Measurements from ENCODE around the gene KRTAP16-1.
"Not testable (repeated sequence)": the region's sequence is repeated elsewhere in the genome, so short reads cannot be mapped to it uniquely, and the experiment has no call there.

KRTAP16-1 gene

DNA sequence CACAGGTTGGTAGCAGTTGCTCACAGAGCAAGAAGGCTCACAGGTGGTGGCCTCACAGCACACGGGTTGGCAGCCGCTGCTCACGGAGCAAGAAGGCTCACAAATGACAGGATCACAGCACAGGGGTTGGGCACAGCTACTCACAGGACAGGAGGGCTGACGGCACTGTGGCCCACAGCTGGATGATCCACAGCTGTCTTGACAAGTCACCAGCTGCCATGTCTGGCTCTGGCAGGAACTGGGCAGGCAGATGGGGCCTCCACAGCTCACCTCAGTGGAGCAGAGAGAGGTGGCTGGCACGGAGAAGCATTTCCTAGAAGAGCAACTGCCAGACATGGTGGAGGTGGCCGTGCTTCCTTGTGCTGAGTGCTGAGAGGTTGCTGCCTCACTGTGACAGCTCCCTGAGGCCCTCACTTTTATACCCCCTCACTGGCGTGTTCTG, at the start of gene KRTAP16-1:
KRTAP16-1 (minus strand) TSS at position 392 of the 442 bp plus-strand sequence; CDS start at position 336, 56 bp downstream.
- ATAC-seq (replicated peaks) (peak; percentile 75 to 77), DNase-seq (peak; percentile 33)
- H3K4me3 Mint-ChIP-seq, result peak within 1 kb of the TSS; percentile 66 to 73
- H3K4me1 Mint-ChIP-seq, result peaks cover 34 to 41% of the 10 kb centered on the region in 2 donors
- H3K36me3 Mint-ChIP-seq, result no peaks in the 10 kb centered on the region
- H3K9me3 Mint-ChIP-seq, result no peaks in the 10 kb centered on the region
- H3K27me3 Mint-ChIP-seq, result no peaks in the 10 kb centered on the region
- H3K27ac Mint-ChIP-seq, result peak within 1 kb of the TSS; percentile 89

DNA sequence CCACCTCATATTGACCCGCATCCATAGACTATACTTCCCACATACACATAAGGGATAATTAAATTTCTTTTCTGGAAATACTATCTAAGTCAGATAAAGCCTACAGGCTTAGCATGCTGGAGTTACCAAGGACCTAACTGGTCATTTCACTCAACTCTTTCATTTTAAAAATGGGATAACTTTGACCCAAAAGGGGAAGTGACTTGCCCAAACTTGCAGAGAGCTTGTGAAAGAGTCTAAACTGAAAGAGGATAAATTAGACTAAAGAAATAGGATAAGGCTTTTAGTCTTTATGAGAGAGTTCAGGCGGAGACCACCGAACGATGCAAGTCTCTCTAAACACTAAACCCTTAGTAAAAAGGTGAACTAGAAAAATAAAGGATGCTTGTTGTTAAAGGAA, 45.4 kb upstream of the KRTAP16-1 start:
- Mint-ChIP-seq H3K4me3 (no peak overlapping the region), H3K27me3 (peaks cover 19 to 47% of the 10 kb centered on the region in 2 donors), H3K9me3 (no peaks in the 10 kb centered on the region), H3K36me3 (no peaks in the 10 kb centered on the region), H3K27ac (no peak overlapping the region), H3K4me1 (no peaks in the 10 kb centered on the region)
- DNase-seq (no peak), ATAC-seq (replicated peaks) (no peak)

DNA sequence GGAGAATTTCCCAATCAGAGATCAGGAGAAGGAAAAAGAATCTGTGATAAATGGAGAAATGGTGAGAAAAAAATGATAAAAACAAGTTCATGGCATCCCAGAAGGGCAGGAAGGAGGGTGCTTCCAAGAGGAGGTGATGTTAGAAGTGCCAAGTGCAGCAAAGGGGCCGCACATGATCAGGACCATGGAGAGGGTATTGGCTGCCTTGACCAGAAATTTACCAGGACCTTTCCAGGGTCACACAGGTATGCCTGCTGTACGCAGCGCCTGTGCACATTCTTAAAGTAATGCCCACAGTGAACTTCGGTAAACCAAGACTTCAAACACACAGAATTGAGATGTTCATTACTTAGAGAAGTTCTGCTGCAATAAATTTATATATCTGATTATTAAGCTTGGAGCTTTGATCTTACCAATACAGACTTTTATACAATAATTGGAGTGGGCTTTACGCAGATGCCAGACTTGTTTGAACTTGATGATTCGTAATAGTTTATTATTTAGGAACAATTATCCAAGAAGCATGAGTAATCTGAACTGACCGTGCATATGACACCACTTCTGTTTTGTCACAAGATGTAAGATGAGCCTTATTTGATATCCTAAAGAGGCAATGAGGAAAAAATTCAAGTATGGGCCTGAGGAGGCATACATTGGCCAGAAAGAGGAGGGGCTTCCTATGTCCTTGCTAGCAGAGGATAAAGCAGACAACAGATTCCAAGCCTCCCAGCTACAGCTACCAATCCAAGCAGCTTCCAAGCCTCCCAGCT, 43.7 kb upstream of the KRTAP16-1 start:
- no peak overlapping the region for H3K4me3 Mint-ChIP-seq
- ATAC-seq (replicated peaks) (no peak), DNase-seq (no peak)
- H3K27ac Mint-ChIP-seq, result no peak overlapping the region
- H3K27me3 Mint-ChIP-seq, result peaks cover 19 to 43% of the 10 kb centered on the region in 2 donors
- H3K4me1 Mint-ChIP-seq, result no peaks in the 10 kb centered on the region
- no peaks in the 10 kb centered on the region for H3K9me3 Mint-ChIP-seq
- H3K36me3 Mint-ChIP-seq, result no peaks in the 10 kb centered on the region

GRCh38 chr17:41351177-41351576, 42.1 kb upstream of the KRTAP16-1 start:
- Mint-ChIP-seq H3K4me3 (no peak overlapping the region), H3K4me1 (no peaks in the 10 kb centered on the region), H3K27ac (no peak overlapping the region), H3K27me3 (peaks cover 17 to 33% of the 10 kb centered on the region in 2 donors), H3K9me3 (no peaks in the 10 kb centered on the region), H3K36me3 (no peaks in the 10 kb centered on the region)
- DNase-seq, result no peak
- ATAC-seq (replicated peaks), result no peak

DNA sequence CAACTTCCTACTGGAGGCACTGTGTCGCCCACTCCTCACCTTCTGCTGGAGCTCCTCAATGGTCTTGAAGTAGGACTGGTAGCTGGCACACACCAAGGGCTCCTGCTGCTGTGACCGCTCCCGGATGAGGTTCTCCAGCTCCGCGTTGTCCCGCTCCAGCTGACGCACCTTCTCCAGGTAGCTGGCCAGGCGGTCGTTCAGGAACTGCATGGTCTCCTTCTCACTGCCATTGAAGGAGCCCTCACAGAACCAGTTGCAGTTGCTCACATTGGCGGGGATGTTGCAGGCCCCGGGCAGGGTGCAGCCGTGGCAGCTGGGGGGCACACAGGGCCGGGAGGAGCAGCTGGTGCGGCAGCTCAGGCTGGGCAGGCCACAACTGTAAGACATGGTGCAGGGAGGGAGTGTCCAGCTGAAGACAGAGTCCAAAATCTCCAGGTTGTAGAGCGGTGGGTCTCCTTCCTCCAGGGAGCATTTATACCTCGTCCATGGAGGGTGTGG, 41.3 kb upstream of the KRTAP16-1 start, which contains the start of gene KRT33A:
KRT33A (minus strand) TSS at position 448 of the 498 bp plus-strand sequence; CDS start at position 387, 61 bp downstream.
- ATAC-seq (replicated peaks); H3K4me1 Mint-ChIP-seq; DNase-seq; H3K4me3 Mint-ChIP-seq; H3K9me3 Mint-ChIP-seq; H3K27ac Mint-ChIP-seq; H3K36me3 Mint-ChIP-seq: not testable (repeated sequence)
- peaks cover 17 to 32% of the 10 kb centered on the region in 2 donors for H3K27me3 Mint-ChIP-seq

DNA sequence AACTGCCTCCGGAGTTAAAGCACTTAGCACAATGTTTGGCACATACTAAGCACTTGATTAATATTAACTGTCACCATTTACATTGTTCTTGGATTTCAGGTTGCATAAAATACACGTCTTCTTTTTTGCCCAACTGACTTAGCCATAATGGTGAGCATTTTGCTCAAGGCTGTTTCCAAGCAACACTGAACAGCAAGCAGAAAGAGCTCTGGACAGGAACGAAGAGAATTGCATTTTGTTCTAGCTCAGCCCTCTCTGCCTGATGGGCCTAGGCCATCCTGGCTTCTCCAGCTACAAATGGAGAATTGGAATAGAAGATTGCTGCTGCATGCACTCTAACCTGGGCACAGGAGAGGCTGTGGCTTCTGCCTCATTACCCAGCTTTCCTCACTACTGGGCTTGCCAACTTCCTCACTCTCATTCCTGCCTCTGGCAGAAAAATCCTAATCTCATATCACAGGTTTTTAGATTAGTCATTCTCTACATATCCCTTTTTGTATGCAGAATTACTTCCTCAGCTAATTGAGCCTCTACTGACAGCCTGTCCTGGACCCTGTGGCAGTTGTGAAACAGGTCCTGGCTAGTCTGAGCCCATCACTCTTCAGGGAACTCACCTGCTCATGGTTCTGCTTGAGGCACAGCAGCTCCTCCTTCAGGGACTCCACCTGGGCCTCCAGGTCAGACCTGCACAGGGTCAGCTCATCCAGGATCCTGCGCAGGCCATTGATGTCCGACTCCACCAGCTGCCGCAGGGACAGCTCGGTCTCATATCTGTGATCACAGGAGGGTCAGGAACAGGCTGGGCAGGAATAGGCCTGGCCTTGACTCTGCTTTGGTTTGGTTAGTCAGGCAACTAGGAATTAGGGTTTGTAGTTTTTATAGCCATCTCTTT, 39.0 kb upstream of the KRTAP16-1 start:
- H3K36me3 Mint-ChIP-seq, result peaks cover 2 to 3% of the 10 kb centered on the region in 2 donors
- ATAC-seq (replicated peaks) (no peak), DNase-seq (no peak)
- no peak overlapping the region for H3K4me3 Mint-ChIP-seq
- H3K27me3 Mint-ChIP-seq, result peaks cover 17 to 36% of the 10 kb centered on the region in 2 donors
- peaks cover 2 to 3% of the 10 kb centered on the region in 2 donors for H3K9me3 Mint-ChIP-seq
- H3K27ac Mint-ChIP-seq, result no peak overlapping the region
- no peaks in the 10 kb centered on the region for H3K4me1 Mint-ChIP-seq

- not testable (repeated sequence) for DNase-seq; H3K4me3 Mint-ChIP-seq; H3K27ac Mint-ChIP-seq; H3K4me1 Mint-ChIP-seq; H3K36me3 Mint-ChIP-seq; ATAC-seq (replicated peaks)
- Mint-ChIP-seq H3K9me3 (peaks cover 10% of the 10 kb centered on the region in 2 donors), H3K27me3 (peaks cover 7 to 26% of the 10 kb centered on the region in 2 donors)
These were observed 37.3 kb upstream of the KRTAP16-1 start for GRCh38 chr17:41346421-41346820.

DNA sequence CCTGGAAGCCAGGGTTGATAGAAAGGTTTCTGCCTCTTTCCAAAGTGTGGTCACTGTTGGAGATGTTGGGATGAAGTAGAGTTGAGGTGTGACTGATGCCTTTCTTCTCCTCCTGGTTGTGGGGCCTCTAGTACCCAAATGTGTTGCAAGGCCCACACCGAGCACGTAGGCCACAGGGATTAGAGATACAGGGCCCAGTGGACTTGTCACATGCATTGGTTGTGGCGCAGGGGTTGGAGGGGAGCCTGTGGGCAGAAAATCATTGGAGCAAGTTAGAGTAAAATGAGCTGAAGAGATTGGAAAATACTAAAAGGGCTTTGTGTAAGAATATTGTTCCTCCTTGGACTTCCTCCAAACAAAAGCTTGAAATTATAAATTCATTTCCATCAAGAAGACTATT, 36.9 kb upstream of the KRTAP16-1 start:
- peaks cover 3 to 5% of the 10 kb centered on the region in 2 donors for H3K36me3 Mint-ChIP-seq
- peaks cover 7 to 22% of the 10 kb centered on the region in 2 donors for H3K27me3 Mint-ChIP-seq
- no peak overlapping the region for H3K27ac Mint-ChIP-seq
- peaks cover 0 to under 1% of the 10 kb centered on the region in 2 donors for H3K4me1 Mint-ChIP-seq
- no peak for ATAC-seq (replicated peaks)
- peaks cover 10% of the 10 kb centered on the region in 2 donors for H3K9me3 Mint-ChIP-seq
- no peak overlapping the region for H3K4me3 Mint-ChIP-seq
- DNase-seq, result no peak

- Mint-ChIP-seq H3K4me3 (no peak overlapping the region), H3K9me3 (peaks cover 10% of the 10 kb centered on the region in 2 donors), H3K4me1 (peaks cover 14 to 15% of the 10 kb centered on the region in 2 donors), H3K27ac (no peak overlapping the region), H3K36me3 (peaks cover 3 to 5% of the 10 kb centered on the region in 2 donors), H3K27me3 (peaks cover 7 to 18% of the 10 kb centered on the region in 2 donors)
- DNase-seq, result no peak
- ATAC-seq (replicated peaks), result no peak
These were observed 33.9 kb upstream of the KRTAP16-1 start for GRCh38 chr17:41343029-41343428.

DNA sequence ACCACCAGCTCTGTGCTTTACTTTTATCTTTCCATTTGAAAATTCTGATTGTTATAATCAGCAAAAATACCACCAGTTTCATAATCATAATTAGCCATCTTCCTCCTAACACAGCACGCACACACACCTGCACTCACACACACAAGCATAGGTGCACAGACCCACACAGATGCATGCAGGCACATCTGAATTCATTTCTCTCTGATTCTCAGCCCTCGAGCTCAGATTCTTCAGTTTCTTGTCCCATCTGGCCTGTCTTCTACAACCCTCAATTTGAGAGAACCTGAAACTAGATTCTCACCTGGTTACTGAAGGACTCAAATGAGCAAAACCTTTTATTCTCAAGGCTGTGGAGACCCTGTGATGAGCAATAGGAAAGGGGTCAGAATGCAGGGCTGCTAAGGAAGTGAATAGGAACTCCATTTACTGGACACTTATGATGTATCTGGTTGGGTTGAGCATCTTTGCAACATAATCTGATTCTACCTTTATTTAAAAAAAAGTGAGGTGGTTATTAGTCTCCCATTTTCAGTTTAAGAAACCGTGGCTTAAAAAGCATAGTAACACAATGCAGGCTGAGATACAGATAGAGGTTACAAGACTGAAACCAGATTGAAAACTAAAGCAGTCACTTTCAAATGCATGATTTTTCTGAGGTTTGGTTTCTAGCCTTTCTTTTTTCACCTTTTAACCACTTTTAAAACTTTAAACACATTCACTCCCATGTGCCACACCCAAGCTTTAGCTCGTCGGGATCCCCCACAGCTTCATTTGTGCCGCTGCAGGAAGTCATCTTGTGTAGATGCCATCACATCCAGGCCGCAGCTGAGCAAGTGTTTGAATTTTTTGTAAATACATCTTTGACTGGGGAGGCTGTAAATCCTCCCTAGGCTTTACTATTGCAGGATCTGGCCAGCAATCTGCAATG, 32.1 kb upstream of the KRTAP16-1 start:
- Mint-ChIP-seq H3K9me3 (peaks cover 10% of the 10 kb centered on the region in 2 donors), H3K4me3 (no peak overlapping the region), H3K27ac (no peak overlapping the region), H3K4me1 (peaks cover 14 to 15% of the 10 kb centered on the region in 2 donors), H3K36me3 (peaks cover 3 to 5% of the 10 kb centered on the region in 2 donors), H3K27me3 (peaks cover 4 to 12% of the 10 kb centered on the region in 2 donors)
- no peak for DNase-seq
- ATAC-seq (replicated peaks), result no peak

GRCh38 chr17:41340494-41340893, 31.4 kb upstream of the KRTAP16-1 start:
- DNase-seq (no peak), ATAC-seq (replicated peaks) (no peak)
- H3K27me3 Mint-ChIP-seq, result peaks cover 8 to 16% of the 10 kb centered on the region in 2 donors
- peaks cover 14 to 15% of the 10 kb centered on the region in 2 donors for H3K4me1 Mint-ChIP-seq
- H3K4me3 Mint-ChIP-seq, result no peak overlapping the region
- H3K36me3 Mint-ChIP-seq, result peaks cover 3 to 5% of the 10 kb centered on the region in 2 donors
- peaks cover 10% of the 10 kb centered on the region in 2 donors for H3K9me3 Mint-ChIP-seq
- H3K27ac Mint-ChIP-seq, result no peak overlapping the region

- no peak overlapping the region for H3K4me3 Mint-ChIP-seq
- H3K36me3 Mint-ChIP-seq, result peaks cover 3 to 5% of the 10 kb centered on the region in 2 donors
- H3K27ac Mint-ChIP-seq, result no peak overlapping the region
- peaks cover 13 to 24% of the 10 kb centered on the region in 2 donors for H3K27me3 Mint-ChIP-seq
- peaks cover 16% of the 10 kb centered on the region in 2 donors for H3K4me1 Mint-ChIP-seq
- peaks cover 10% of the 10 kb centered on the region in 2 donors for H3K9me3 Mint-ChIP-seq
- DNase-seq (no peak), ATAC-seq (replicated peaks) (no peak)
These were observed 30.6 kb upstream of the KRTAP16-1 start for GRCh38 chr17:41339571-41340172.

DNA sequence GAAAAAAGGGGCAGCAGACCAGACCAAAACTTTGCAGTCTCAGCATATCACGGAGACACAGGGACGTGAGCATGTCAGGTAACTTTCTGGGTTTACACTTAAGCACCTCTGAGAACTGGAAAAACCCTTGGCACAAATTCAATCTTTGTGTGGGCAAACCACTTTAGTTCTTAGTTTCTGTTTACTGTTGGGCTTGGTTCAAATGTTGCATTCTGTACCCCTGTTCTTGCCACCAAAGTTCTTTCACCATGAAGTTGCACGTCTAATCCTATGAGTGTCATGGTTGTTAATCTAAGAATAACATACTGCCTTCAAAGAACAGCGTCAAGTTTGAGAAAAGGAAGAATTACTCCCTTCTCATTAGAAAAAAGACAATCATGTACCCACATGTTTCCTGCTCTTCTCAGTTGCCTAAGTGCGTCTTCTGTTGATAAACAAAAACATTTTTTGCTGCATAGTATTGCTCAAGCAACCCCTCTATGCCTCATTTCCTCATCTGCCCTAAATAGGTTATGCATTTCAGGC, 29.9 kb upstream of the KRTAP16-1 start:
- DNase-seq, result no peak
- Mint-ChIP-seq H3K4me1 (peaks cover 19 to 22% of the 10 kb centered on the region in 2 donors), H3K36me3 (peaks cover 3 to 5% of the 10 kb centered on the region in 2 donors), H3K9me3 (peaks cover 10 to 12% of the 10 kb centered on the region in 2 donors), H3K27me3 (peaks cover 16 to 28% of the 10 kb centered on the region in 2 donors), H3K4me3 (no peak overlapping the region), H3K27ac (no peak overlapping the region)
- ATAC-seq (replicated peaks), result peak in 1 of 2 donors; percentile 36
